GM06990 (cell line): ENCODE data around the gene GEN1.
A peak's percentile ranks its signal among the peaks of the same experiment; 100 is the strongest.

ENCODE experiments used
- DNase-seq: peaks from one replicate; pipeline ENCODE4 v3.0.0-alpha.2; 2011; ENCODE audit not compliant: insufficient read length; ENCODE audit errors: extremely low read depth
- H3K27me3 ChIP-seq: replicated peaks from 2 replicates; pipeline ENCODE4 v1.6.0; 2011; ENCODE audit warnings: low read length; ENCODE audit not compliant: control insufficient read depth, insufficient read depth
- H3K36me3 ChIP-seq: 2 replicates; pipeline ENCODE4 v1.5.1; 2011; ENCODE audit warnings: low read length; ENCODE audit not compliant: control insufficient read depth, insufficient read depth
- H3K4me3 ChIP-seq: replicated peaks from 2 replicates; pipeline ENCODE4 v1.5.1; 2011; ENCODE audit warnings: low read depth, mild to moderate bottlenecking, control low read depth, low read length
- CTCF ChIP-seq: IDR thresholded peaks from 2 replicates; pipeline ENCODE4 v1.5.1; 2011; ENCODE audit warnings: low read length, control low read depth, mild to moderate bottlenecking, inconsistent platforms; ENCODE audit not compliant: insufficient read depth, poor library complexity, severe bottlenecking

Gene GEN1

GRCh38 chr2:17803497-17803896 is 49.6 kb downstream of the GEN1 start:
- Histone ChIP-seq H3K27me3 (no peaks in the 10 kb centered on the region), H3K36me3 (no peaks in the 10 kb centered on the region), H3K4me3 (no peak overlapping the region)
- no peak for TF ChIP-seq CTCF
- no peak for DNase-seq

GRCh38 chr2:17804358-17804757 is 50.4 kb downstream of the GEN1 start:
- TF ChIP-seq CTCF = no peak
- H3K36me3 ChIP-seq = no peaks in the 10 kb centered on the region
- peak; percentile 47 for DNase-seq
- H3K4me3 ChIP-seq = no peak overlapping the region
- no peaks in the 10 kb centered on the region for H3K27me3 ChIP-seq

- Histone ChIP-seq H3K4me3 (no peak overlapping the region), H3K27me3 (no peaks in the 10 kb centered on the region), H3K36me3 (no peaks in the 10 kb centered on the region)
- DNase-seq = no peak
- TF ChIP-seq CTCF = no peak
Observed at GRCh38 chr2:17805166-17805565, 51.2 kb downstream of the GEN1 start.

GRCh38 chr2:17805717-17806363 is 51.9 kb downstream of the GEN1 start:
- no peak for TF ChIP-seq CTCF
- DNase-seq = no peak
- no peaks in the 10 kb centered on the region for H3K36me3 ChIP-seq
- H3K4me3 ChIP-seq = no peak overlapping the region
- H3K27me3 ChIP-seq = no peaks in the 10 kb centered on the region

GRCh38 chr2:17813010-17813741 is 59.2 kb downstream of the GEN1 start:
- no peak for TF ChIP-seq CTCF
- no peaks in the 10 kb centered on the region for H3K27me3 ChIP-seq
- H3K36me3 ChIP-seq = no peaks in the 10 kb centered on the region
- H3K4me3 ChIP-seq = no peak overlapping the region
- DNase-seq = peak; percentile 25
